Left cardiac atrium (tissue), 4 donors: ENCODE results near the gene PLGRKT. TPM values are rescaled to one million over a fixed set of nuclear protein-coding genes. Genes with fewer than 3 reads are reported as not detected.
"Not testable (repeated sequence)": the region's sequence is repeated elsewhere in the genome, so short reads cannot be mapped to it uniquely, and the experiment has no call there.

Experiments used
- ATAC-seq, 2 donors: fragments of 200-7000 bp; cut with Tn5 transposase; one replicate each; pipeline ENCODE4 v1.9.1; 2020; ENCODE audit warnings: mild to moderate bottlenecking in 2 of 2, moderate library complexity in 2 of 2
- DNase-seq: peaks from one replicate; pipeline ENCODE4 v3.0.0-alpha.2; 2020
- intact Hi-C, 2 donors: fragments of 100-400 bp; cut with DNase I; formaldehyde crosslinking; loops; one replicate each; pipeline versions ENCODE4 v1.14.1 to v1.15.1; 2022 to 2023
- total RNA-seq, 2 donors: library from RNA; stranded (reverse); fragmentation: NEBNext Ultra II Directional; extraction: Animal tissue kit (Norgen Biotek cat#: 25700); gene quantifications; one replicate each; pipeline ENCODE4 v1.2.1, GENCODE V29; 2021
- donor health status: DM: no; HTN: yes; CAD: no.
- donor health status: DM: no; HTN: yes; CAD: no; lungs with severe emphysema.
- donor health status: DM: yes; HTN: yes; CAD: no.
- donor health status: Dilated cardiomyopathy.

Gene PLGRKT
- total RNA-seq, 2 donors from 2014 or later = 31.9 to 37.1 TPM

- intact Hi-C loops = no loop called here
- no peak for DNase-seq
- ATAC-seq = no peak
Measured at GRCh38 chr9:5395428-5395827, 42.3 kb downstream of the PLGRKT start.

- intact Hi-C loops, DNase-seq, ATAC-seq: not testable (repeated sequence)
Measured at GRCh38 chr9:5393976-5394375, 43.7 kb downstream of the PLGRKT start.

- ATAC-seq (no peak), DNase-seq (no peak)
- intact Hi-C loops = no loop called here
Measured at GRCh38 chr9:5393497-5393896, 44.2 kb downstream of the PLGRKT start.

DNA sequence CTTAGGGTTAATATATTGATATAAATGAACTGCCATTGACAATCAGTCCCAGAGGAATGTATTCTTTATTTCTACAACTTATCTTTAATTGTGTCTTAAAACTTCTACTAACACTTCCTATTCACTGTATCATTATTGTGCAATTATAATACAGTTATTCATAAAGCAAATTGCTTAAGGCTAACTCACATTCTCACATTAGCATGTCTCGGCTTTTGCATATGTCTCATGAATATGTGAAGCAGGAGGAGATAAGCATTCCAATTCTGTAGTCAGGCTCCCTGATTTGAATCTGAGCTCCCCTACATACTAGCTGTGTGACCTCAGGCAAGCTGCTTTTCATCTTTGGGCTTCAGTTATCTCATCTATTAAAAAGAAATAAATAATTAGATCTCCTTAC lies 45.4 kb downstream of the PLGRKT start:
- no peak for DNase-seq
- intact Hi-C loops = no loop called here
- ATAC-seq = no peak

DNA sequence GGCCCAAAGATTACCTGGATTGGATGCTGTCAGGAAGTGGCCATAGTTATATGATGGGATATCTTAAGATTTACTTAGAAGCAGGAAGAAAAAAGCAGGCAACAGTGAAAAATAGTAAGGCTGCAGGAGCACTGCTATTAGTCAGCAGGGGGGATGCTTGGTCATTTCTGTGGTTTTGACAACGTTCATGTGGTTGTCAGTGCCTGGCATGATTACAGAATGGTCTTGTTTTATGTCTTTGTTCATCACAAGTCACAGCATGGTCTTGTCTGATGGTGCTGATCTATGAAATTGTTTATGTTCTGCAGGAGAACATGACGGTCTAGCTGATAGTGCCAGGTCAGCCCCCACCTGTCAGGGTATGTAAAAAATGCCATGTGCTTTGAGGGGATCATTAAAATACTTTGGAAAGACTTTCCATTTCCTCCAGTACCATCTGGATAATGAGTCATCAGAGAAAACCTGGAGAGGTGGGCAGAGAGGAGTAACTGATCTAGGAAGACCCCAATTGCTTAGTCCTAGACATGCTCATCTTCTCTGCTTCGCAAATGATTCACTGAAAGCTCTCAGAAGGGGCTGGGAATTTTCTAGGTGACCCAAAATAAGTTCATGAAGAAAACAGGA lies 48.5 kb downstream of the PLGRKT start:
- DNase-seq (no peak), ATAC-seq (no peak)
- intact Hi-C loops = no loop called here

DNA sequence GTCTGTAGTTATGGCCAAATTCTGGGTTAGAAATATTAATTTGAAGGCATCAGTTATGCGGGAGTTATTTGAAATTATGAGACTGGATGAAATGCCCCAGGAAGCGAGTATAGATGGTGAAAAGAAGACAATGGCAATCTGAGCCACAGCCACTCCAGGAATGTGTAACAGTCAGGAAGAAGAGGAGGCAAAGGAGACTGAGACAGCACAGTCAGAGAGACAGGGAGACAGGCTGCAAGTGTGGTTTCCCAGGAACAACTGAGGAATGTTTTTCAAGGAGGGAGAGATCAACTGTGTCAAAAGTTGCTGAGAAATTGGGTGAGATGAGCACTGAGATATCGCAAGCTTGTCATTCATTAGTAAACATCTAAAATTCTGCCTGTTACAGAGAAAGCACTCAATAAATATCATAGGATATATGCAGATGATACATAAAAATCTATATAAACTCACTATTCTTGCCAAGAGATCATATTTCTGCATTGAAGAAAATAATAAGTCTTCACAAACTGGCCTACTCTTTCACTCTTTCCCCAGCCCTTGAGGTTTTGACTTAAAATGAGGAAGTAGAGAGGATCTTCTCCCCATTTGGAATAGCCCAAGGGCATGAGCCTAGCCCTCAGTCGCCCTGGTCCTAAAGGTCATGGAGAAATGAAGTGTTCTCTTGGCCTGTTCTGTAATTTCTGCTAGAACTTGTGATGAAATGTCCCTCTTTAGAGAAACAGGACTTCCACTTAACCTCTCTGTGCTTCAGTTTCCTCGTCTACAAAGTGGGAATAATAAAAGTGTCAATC lies 49.5 kb downstream of the PLGRKT start:
- intact Hi-C loops = no loop called here
- ATAC-seq (no peak), DNase-seq (no peak)

- DNase-seq (no peak), ATAC-seq (no peak)
- intact Hi-C loops = no loop called here
Measured at GRCh38 chr9:5384436-5384835, 53.3 kb downstream of the PLGRKT start.

GRCh38 chr9:5382479-5382878 lies 55.2 kb downstream of the PLGRKT start:
- no peak for ATAC-seq
- DNase-seq = no peak
- intact Hi-C loops = no loop called here

GRCh38 chr9:5375790-5376477 lies 61.8 kb downstream of the PLGRKT start:
- intact Hi-C loops = no loop called here
- DNase-seq (no peak), ATAC-seq (no peak)

GRCh38 chr9:5375091-5375490 lies 62.6 kb downstream of the PLGRKT start:
- ATAC-seq (no peak), DNase-seq (no peak)
- intact Hi-C loops = no loop called here

DNA sequence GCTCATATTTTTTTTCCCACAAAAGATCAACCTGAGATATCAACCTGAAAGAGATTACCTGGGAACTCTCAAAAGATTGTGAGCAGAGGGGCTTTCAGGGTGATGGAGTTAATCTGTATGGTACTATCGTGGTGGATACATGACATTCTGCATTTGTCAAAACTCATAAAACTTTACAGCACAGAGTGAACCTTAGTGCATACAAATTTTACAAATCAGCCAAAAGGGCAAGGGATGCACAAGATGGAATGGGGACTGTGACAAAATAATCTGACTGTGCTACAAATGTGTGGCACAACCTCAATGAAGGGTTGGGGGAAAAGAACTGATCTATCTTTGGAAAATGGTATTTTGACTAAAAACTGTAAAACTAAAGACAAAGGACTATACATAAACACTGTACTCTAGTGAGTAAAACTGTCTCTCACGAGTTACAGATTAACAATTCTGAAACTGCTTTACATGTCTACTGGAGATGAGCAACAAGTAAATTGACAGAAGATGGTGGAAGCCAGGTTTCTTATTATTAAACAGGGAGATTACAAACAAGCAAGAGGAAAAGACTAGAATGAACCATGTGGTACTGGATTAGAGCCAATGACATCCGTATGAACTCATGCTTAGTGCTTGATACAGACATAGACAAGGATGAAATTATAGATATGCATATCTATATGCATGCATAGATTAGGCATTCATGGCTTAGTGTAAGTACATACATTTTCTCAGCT lies 73.3 kb downstream of the PLGRKT start:
- no peak for DNase-seq
- ATAC-seq = no peak
- intact Hi-C loops = no loop called here

DNA sequence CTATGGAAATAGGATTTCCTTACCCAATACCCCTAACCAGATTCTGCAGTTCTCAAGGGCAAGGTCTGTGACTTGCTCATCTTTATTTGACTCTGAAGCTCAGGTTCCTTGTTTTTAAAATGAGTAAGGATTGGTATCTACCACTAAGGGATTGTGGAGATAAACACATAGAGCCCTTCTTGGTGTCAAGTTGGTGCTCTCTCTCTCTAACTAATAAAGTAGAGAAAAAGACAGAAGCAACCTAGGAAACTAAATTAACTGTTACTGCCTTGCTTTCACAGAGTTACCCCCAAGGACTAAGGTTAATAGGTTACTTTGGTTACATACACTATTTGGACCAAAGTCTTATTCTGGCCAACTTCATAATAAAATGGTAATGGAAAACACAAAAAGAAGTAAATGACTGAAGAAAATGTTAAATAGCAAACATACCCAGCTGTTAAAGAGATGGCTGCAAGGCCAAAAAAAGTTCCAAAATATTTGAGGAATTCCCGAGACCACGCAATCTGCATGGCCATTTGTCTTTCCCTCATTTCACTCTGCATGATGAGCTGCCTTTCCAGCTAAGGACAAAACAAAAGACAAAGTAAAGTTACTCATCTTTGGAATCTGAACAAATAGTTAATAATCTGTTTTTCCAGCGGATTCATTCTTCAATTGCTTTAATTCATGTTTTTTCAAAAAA lies 76.3 kb downstream of the PLGRKT start:
- intact Hi-C loops = no loop called here
- DNase-seq = no peak
- ATAC-seq = no peak

DNA sequence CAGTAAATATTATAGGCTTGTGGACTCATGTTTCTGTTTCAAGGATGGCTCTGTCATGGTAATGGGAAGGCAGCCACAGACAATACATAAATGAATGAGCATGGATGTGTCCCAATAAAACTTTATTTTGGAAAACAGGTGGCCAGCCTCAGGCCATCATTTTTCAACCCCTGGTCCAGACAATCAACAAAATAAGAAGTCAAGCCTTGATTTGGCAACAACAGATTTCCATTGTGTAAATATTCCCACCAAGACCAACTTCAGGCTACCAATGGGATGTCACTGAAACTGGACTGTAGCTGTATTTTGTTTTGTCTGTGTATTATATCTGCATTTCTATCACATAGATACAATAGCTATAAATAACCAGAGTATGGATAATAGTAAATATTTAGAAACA lies 77.4 kb downstream of the PLGRKT start:
- ATAC-seq (no peak), DNase-seq (no peak)
- intact Hi-C loops = no loop called here

GRCh38 chr9:5357431-5358105 lies 80.2 kb downstream of the PLGRKT start:
- ATAC-seq = peak in 1 of 2 donors; percentile 68
- no peak for DNase-seq
- intact Hi-C loops = no loop called here

DNA sequence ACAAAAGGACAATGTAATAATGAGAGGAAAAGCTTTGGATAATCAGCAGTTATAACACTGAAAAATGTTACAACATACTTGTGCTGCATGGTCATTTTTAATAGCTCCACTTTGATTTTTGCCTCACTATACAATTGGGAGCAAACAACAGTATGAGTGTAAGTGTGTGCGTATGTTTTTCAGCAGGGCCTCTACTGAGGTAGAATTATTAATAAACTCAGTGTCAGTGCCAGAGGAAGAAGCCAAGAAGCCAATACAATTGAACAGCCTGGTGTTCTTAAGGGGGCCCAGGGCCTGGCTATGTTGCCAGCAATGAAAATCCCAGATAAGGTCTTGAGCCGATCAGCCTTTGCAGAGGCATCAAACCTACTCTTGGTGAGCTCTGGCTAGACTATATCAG lies 81.9 kb downstream of the PLGRKT start:
- ATAC-seq = no peak
- intact Hi-C loops = no loop called here
- no peak for DNase-seq

GRCh38 chr9:5355226-5355625 lies 82.5 kb downstream of the PLGRKT start:
- ATAC-seq = no peak
- intact Hi-C loops = no loop called here
- DNase-seq = no peak

- ATAC-seq (no peak), DNase-seq (no peak)
- intact Hi-C loops = no loop called here
Measured at GRCh38 chr9:5354184-5354583, 83.5 kb downstream of the PLGRKT start.

- ATAC-seq = no peak
- DNase-seq = no peak
- intact Hi-C loops = no loop called here
Measured at GRCh38 chr9:5352637-5353248, 85.0 kb downstream of the PLGRKT start.
